Natural killer cell (primary cell): ENCODE data around the gene RMI2. TPM values are rescaled to one million over a fixed set of nuclear protein-coding genes. Genes with fewer than 3 reads are reported as not detected.
A peak's percentile ranks its signal among the peaks of the same experiment; 100 is the strongest.

Experiments used
- ATAC-seq, 3 donors: fragments of 150-1000 bp in 2 of 3; fragments of 200-7000 bp in 1 of 3; cut with Tn5 transposase; 1 replicate in 1 of 3; 2 replicates in 2 of 3; pipeline ENCODE4 v1.10.0; 2021; ENCODE audit warnings: mild to moderate bottlenecking in 2 of 3, moderate library complexity in 2 of 3
- DNase-seq, 2 donors: peaks; one replicate each; pipeline versions ENCODE4 v3.0.0 to v3.0.0-alpha.2; 2013 to 2021; ENCODE audit warnings: mixed read lengths in 1 of 2
- H3K27ac ChIP-seq: one replicate; pipeline ENCODE4 v1.5.1; 2013; ENCODE audit warnings: mild to moderate bottlenecking, low read length
- H3K27me3 ChIP-seq: one replicate; pipeline ENCODE4 v1.6.1; 2013; ENCODE audit warnings: low read length; ENCODE audit not compliant: control insufficient read depth, insufficient read depth
- H3K36me3 ChIP-seq: one replicate; pipeline ENCODE4 v1.6.1; 2013; ENCODE audit warnings: low read length; ENCODE audit not compliant: control insufficient read depth, insufficient read depth
- H3K4me1 ChIP-seq: one replicate; pipeline ENCODE4 v1.6.1; 2013; ENCODE audit warnings: low read length; ENCODE audit not compliant: control insufficient read depth, insufficient read depth
- H3K4me3 ChIP-seq: one replicate; pipeline ENCODE4 v1.5.1; 2013; ENCODE audit warnings: low read length
- H3K9me3 ChIP-seq: one replicate; pipeline ENCODE4 v1.6.1; 2013; ENCODE audit warnings: low read length; ENCODE audit not compliant: control insufficient read depth, insufficient read depth
- H3K27ac Mint-ChIP-seq, 2 donors: one replicate each; pipeline ENCODE4 v1.8.0; 2022; ENCODE audit warnings: mild to moderate bottlenecking in 2 of 2, mixed read lengths in 2 of 2, moderate library complexity in 1 of 2
- H3K27me3 Mint-ChIP-seq, 2 donors: one replicate each; pipeline ENCODE4 v1.8.0; 2022; ENCODE audit warnings: low read depth in 2 of 2, mixed read lengths in 2 of 2
- H3K36me3 Mint-ChIP-seq: one replicate; pipeline ENCODE4 v1.8.0; 2022; ENCODE audit warnings: mixed read lengths
- H3K4me1 Mint-ChIP-seq, 2 donors: one replicate each; pipeline ENCODE4 v1.8.0; 2022; ENCODE audit warnings: mixed read lengths in 2 of 2
- H3K4me3 Mint-ChIP-seq: one replicate; pipeline ENCODE4 v1.8.0; 2022; ENCODE audit warnings: mild to moderate bottlenecking, moderate library complexity, mixed read lengths
- H3K9me3 Mint-ChIP-seq, 2 donors: one replicate each; pipeline ENCODE4 v1.8.0; 2022; ENCODE audit warnings: mixed read lengths in 2 of 2
- CTCF ChIP-seq: fragments of 200-600 bp; IDR thresholded peaks from one replicate; pipeline ENCODE4 v1.8.0; 2022; ENCODE audit warnings: antibody characterized with exemption
- WGBS: methylation state at CpG from one replicate; pipeline ENCODE4 v1.1.7; 2013; ENCODE audit warnings: missing lambda C conversion rate; ENCODE audit not compliant: insufficient coverage; 5-methylcytosine and 5-hydroxymethylcytosine counted together
- intact Hi-C: fragments of 100-400 bp; cut with micrococcal nuclease; formaldehyde crosslinking; loops from one replicate; pipeline ENCODE4 v1.14.2; 2022
- total RNA-seq, 4 donors: library from RNA; stranded (reverse); fragments of 120-200 nt in 1 of 4; gene quantifications; one replicate each; pipeline versions ENCODE4 v1.2.3 to v1.2.4, GENCODE V29; 2013 to 2022

Gene RMI2
- total RNA-seq, 3 donors from 2014 or later (not counting 1 experiment from before 2014, with no cell fraction given), result 0.83 to 1.1 (median 0.93) TPM

DNA sequence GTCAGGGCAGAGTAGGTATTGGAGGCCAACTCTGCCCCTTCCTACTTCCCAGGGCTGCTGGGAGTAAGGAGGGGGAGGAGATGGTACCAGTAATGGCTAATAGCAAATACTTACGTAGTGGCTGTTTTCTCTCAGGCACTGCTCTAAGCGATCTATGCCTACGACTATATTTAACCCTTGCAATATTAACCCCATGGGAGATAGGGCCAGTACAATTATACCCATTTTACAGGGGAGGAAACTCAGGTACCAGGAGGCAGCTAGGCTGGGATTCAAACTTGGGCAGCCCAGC lies 50.6 kb downstream of the RMI2 start:
- Histone ChIP-seq H3K4me3 (no peak overlapping the region), H3K36me3 (no peaks in the 10 kb centered on the region), H3K27me3 (no peaks in the 10 kb centered on the region), H3K27ac (no peak overlapping the region), H3K4me1 (no peaks in the 10 kb centered on the region), H3K9me3 (no peaks in the 10 kb centered on the region)
- Mint-ChIP-seq H3K27ac (no peak overlapping the region), H3K4me3 (no peak overlapping the region), H3K27me3 (peaks cover 0 to 4% of the 10 kb centered on the region in 2 donors), H3K9me3 (no peaks in the 10 kb centered on the region), H3K36me3 (no peaks in the 10 kb centered on the region), H3K4me1 (no peaks in the 10 kb centered on the region)
- intact Hi-C loops, result loop anchor here (1.0 to 2.0 kb wide), 2 partner anchors 318 to 673 kb away; no protein-coding TSS in a partner anchor
- ATAC-seq (no peak), DNase-seq (no peak)
- 17% methylated on average over 3 of the region's 3 CpGs for WGBS
- no peak for TF ChIP-seq CTCF

- WGBS, result 44% methylated on average over 24 of the region's 24 CpGs
- Mint-ChIP-seq H3K27ac (no peak overlapping the region), H3K4me3 (no peak overlapping the region), H3K27me3 (no peaks in the 10 kb centered on the region), H3K36me3 (no peaks in the 10 kb centered on the region), H3K4me1 (no peaks in the 10 kb centered on the region), H3K9me3 (no peaks in the 10 kb centered on the region)
- peak; percentile 99 for TF ChIP-seq CTCF
- intact Hi-C loops, result loop anchor here (1.0 to 2.0 kb wide), 2 partner anchors 318 to 672 kb away; no protein-coding TSS in a partner anchor
- peak; percentile 63 to 77 for DNase-seq
- Histone ChIP-seq H3K4me1 (no peaks in the 10 kb centered on the region), H3K36me3 (no peaks in the 10 kb centered on the region), H3K4me3 (no peak overlapping the region), H3K27me3 (no peaks in the 10 kb centered on the region), H3K9me3 (no peaks in the 10 kb centered on the region), H3K27ac (no peak overlapping the region)
- ATAC-seq, result peak; percentile 68 to 83 (median 80)
Measured at GRCh38 chr16:11396241-11397048, 51.2 kb downstream of the RMI2 start.

DNA sequence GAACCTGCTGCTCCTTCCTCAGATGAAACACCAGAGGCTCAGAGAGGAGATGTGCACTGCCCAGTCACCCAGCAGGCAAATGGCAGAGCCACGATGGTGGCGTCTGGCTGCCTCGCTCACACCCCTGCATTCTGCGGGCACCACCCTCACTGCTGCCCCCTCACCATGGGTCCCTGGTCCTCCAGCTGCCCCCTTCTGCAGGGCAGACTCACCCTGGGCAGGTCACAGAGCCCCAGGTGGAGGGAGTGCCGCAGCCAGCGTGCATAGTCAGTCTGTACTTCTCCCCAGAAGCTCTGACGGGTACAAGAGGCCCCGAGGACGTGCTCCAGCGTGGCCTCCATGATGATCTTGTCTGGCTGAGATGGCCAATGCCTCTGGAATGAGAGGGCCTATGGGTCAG lies 52.9 kb downstream of the RMI2 start:
- no peaks in the 10 kb centered on the region for H3K9me3 ChIP-seq
- WGBS, result 89% methylated on average over 10 of the region's 10 CpGs
- Mint-ChIP-seq H3K27ac (no peak overlapping the region), H3K27me3 (no peaks in the 10 kb centered on the region), H3K36me3 (no peaks in the 10 kb centered on the region), H3K9me3 (no peaks in the 10 kb centered on the region), H3K4me3 (no peak overlapping the region), H3K4me1 (no peaks in the 10 kb centered on the region)
- H3K27me3 ChIP-seq, result no peaks in the 10 kb centered on the region
- H3K4me3 ChIP-seq, result no peak overlapping the region
- H3K4me1 ChIP-seq, result no peaks in the 10 kb centered on the region
- H3K36me3 ChIP-seq, result no peaks in the 10 kb centered on the region
- no peak for TF ChIP-seq CTCF
- intact Hi-C loops, result no loop called here
- peak in 1 of 3 donors; percentile 12 for ATAC-seq
- DNase-seq, result no peak
- no peak overlapping the region for H3K27ac ChIP-seq

- TF ChIP-seq CTCF, result no peak
- H3K9me3 Mint-ChIP-seq, result no peaks in the 10 kb centered on the region
- H3K27me3 Mint-ChIP-seq, result no peaks in the 10 kb centered on the region
- no peak overlapping the region for H3K4me3 Mint-ChIP-seq
- Histone ChIP-seq H3K9me3 (no peaks in the 10 kb centered on the region), H3K4me3 (no peak overlapping the region), H3K4me1 (no peaks in the 10 kb centered on the region), H3K36me3 (no peaks in the 10 kb centered on the region), H3K27me3 (no peaks in the 10 kb centered on the region), H3K27ac (no peak overlapping the region)
- ATAC-seq (no peak), DNase-seq (no peak)
- H3K36me3 Mint-ChIP-seq, result no peaks in the 10 kb centered on the region
- 90% methylated on average over 14 of the region's 14 CpGs for WGBS
- intact Hi-C loops, result no loop called here
- no peaks in the 10 kb centered on the region for H3K4me1 Mint-ChIP-seq
- no peak overlapping the region for H3K27ac Mint-ChIP-seq
Measured at GRCh38 chr16:11398851-11399250, 53.6 kb downstream of the RMI2 start.
